Subcutaneous abdominal adipose tissue (tissue), 5 donors: ENCODE data around the gene HNRNPH3.
"Not testable (repeated sequence)": the region's sequence is repeated elsewhere in the genome, so short reads cannot be mapped to it uniquely, and the experiment has no call there.

ENCODE experiments used
- H3K27ac ChIP-seq: one replicate; pipeline ENCODE4 v1.7.0; 2013; ENCODE audit warnings: low read depth, mild to moderate bottlenecking, inconsistent platforms, low read length, moderate library complexity
- H3K27me3 ChIP-seq, 5 donors: one replicate each; pipeline ENCODE4 v1.7.0; 2013; ENCODE audit warnings: low read length in 5 of 5, inconsistent platforms in 1 of 5; ENCODE audit not compliant: control insufficient read depth in 5 of 5, insufficient read depth in 4 of 5
- H3K36me3 ChIP-seq, 5 donors: one replicate each; pipeline ENCODE4 v1.7.0; 2013; ENCODE audit warnings: low read length in 5 of 5; ENCODE audit not compliant: control insufficient read depth in 5 of 5, insufficient read depth in 5 of 5
- H3K4me1 ChIP-seq, 5 donors: one replicate each; pipeline ENCODE4 v1.7.0; 2013; ENCODE audit warnings: low read length in 5 of 5, mild to moderate bottlenecking in 3 of 5, moderate library complexity in 1 of 5; ENCODE audit not compliant: control insufficient read depth in 5 of 5, insufficient read depth in 5 of 5
- H3K4me3 ChIP-seq, 5 donors: one replicate each; pipeline ENCODE4 v1.7.0; 2013; ENCODE audit warnings: low read length in 5 of 5, low read depth in 1 of 5
- H3K9ac ChIP-seq, 5 donors: one replicate each; pipeline ENCODE4 v1.7.0; 2013; ENCODE audit warnings: low read length in 5 of 5, mild to moderate bottlenecking in 4 of 5, moderate library complexity in 3 of 5
- H3K9me3 ChIP-seq, 5 donors: one replicate each; pipeline ENCODE4 v1.7.0; 2013; ENCODE audit warnings: low read length in 5 of 5; ENCODE audit not compliant: control insufficient read depth in 5 of 5
- donor health status: healthy.
- donor health status: healthy.
- donor health status: healthy.
- donor health status: healthy.
- donor health status: healthy.

Gene HNRNPH3

GRCh38 chr10:68302871-68303270, 29.0 kb upstream of the HNRNPH3 start:
- Histone ChIP-seq H3K4me3 (no peak overlapping the region), H3K27ac (no peak overlapping the region), H3K27me3 (no peaks in the 10 kb centered on the region)

GRCh38 chr10:68303849-68304412, 27.9 kb upstream of the HNRNPH3 start:
- H3K27ac ChIP-seq: no peak overlapping the region
- H3K9ac ChIP-seq: no peak overlapping the region
- H3K4me3 ChIP-seq: no peak overlapping the region
- H3K36me3 ChIP-seq: no peaks in the 10 kb centered on the region
- peaks cover 0 to 13% (median 10%) of the 10 kb centered on the region in 5 donors for H3K4me1 ChIP-seq
- H3K27me3 ChIP-seq: no peaks in the 10 kb centered on the region
- H3K9me3 ChIP-seq: no peaks in the 10 kb centered on the region

More at GRCh38 chr10:68302871-68303270, 29.0 kb upstream of the HNRNPH3 start:
- no peak overlapping the region for H3K9ac ChIP-seq
- H3K4me1 ChIP-seq: peaks cover 0 to 13% (median 10%) of the 10 kb centered on the region in 5 donors
- H3K9me3 ChIP-seq: no peaks in the 10 kb centered on the region
- no peaks in the 10 kb centered on the region for H3K36me3 ChIP-seq

- H3K9me3 ChIP-seq: no peaks in the 10 kb centered on the region
- H3K27me3 ChIP-seq: no peaks in the 10 kb centered on the region
- peaks cover 0 to 13% (median 10%) of the 10 kb centered on the region in 5 donors for H3K4me1 ChIP-seq
- H3K4me3 ChIP-seq: no peak overlapping the region
- no peak overlapping the region for H3K27ac ChIP-seq
- no peaks in the 10 kb centered on the region for H3K36me3 ChIP-seq
- H3K9ac ChIP-seq: no peak overlapping the region
Measured at GRCh38 chr10:68305854-68306253, 26.0 kb upstream of the HNRNPH3 start.

GRCh38 chr10:68310531-68310930, 21.3 kb upstream of the HNRNPH3 start:
- Histone ChIP-seq H3K9ac (no peak overlapping the region), H3K36me3 (no peaks in the 10 kb centered on the region), H3K27me3 (no peaks in the 10 kb centered on the region), H3K9me3 (no peaks in the 10 kb centered on the region), H3K4me1 (no peaks in the 10 kb centered on the region), H3K27ac (no peak overlapping the region), H3K4me3 (no peak overlapping the region)

GRCh38 chr10:68314930-68315329, 16.9 kb upstream of the HNRNPH3 start:
- H3K9ac ChIP-seq, H3K36me3 ChIP-seq, H3K4me1 ChIP-seq, H3K4me3 ChIP-seq, H3K27me3 ChIP-seq, H3K27ac ChIP-seq: not testable (repeated sequence)
- H3K9me3 ChIP-seq: peaks cover 2 to 10% (median 9%) of the 10 kb centered on the region in 5 donors

- Histone ChIP-seq H3K4me3 (no peak overlapping the region), H3K9me3 (peaks cover 2 to 10% (median 9%) of the 10 kb centered on the region in 5 donors), H3K27me3 (no peaks in the 10 kb centered on the region), H3K36me3 (no peaks in the 10 kb centered on the region), H3K4me1 (no peaks in the 10 kb centered on the region), H3K9ac (no peak overlapping the region), H3K27ac (no peak overlapping the region)
Measured at GRCh38 chr10:68315582-68315981, 16.3 kb upstream of the HNRNPH3 start.

- Histone ChIP-seq H3K36me3 (no peaks in the 10 kb centered on the region), H3K4me1 (no peaks in the 10 kb centered on the region), H3K4me3 (no peak overlapping the region), H3K9ac (no peak overlapping the region), H3K9me3 (peaks cover 2 to 10% (median 9%) of the 10 kb centered on the region in 5 donors), H3K27me3 (no peaks in the 10 kb centered on the region), H3K27ac (no peak overlapping the region)
Measured at GRCh38 chr10:68318331-68319059, 13.4 kb upstream of the HNRNPH3 start.

- not testable (repeated sequence) for H3K36me3 ChIP-seq, H3K4me3 ChIP-seq, H3K27ac ChIP-seq, H3K9ac ChIP-seq, H3K9me3 ChIP-seq, H3K27me3 ChIP-seq
- peaks cover 0 to 20% (median 17%) of the 10 kb centered on the region in 5 donors for H3K4me1 ChIP-seq
Measured at GRCh38 chr10:68324396-68324795, 7.5 kb upstream of the HNRNPH3 start.

- Histone ChIP-seq H3K27me3 (no peaks in the 10 kb centered on the region), H3K9ac (peak overlapping the region; percentile 23 to 81 (median 46)), H3K4me1 (peaks cover 3 to 37% (median 33%) of the 10 kb centered on the region in 5 donors), H3K27ac (peak overlapping the region; percentile 98), H3K36me3 (no peaks in the 10 kb centered on the region), H3K9me3 (no peaks in the 10 kb centered on the region), H3K4me3 (peak overlapping the region; percentile 4 to 58 (median 33))
Measured at GRCh38 chr10:68327889-68328786, 3.7 kb upstream of the HNRNPH3 start.

- Histone ChIP-seq H3K4me3 (no peak overlapping the region), H3K9me3 (no peaks in the 10 kb centered on the region), H3K27ac (peak overlapping the region; percentile 98), H3K4me1 (peaks cover 3 to 49% (median 47%) of the 10 kb centered on the region in 5 donors), H3K27me3 (no peaks in the 10 kb centered on the region), H3K9ac (peak overlapping the region in 2 of 5 donors; percentile 1 to 62), H3K36me3 (no peaks in the 10 kb centered on the region)
Measured at GRCh38 chr10:68329506-68329861, 2.4 kb upstream of the HNRNPH3 start.
